Mucosa of gallbladder (tissue), 1 donor: Measurements from ENCODE around the gene DRAM1. TPM values are rescaled to one million over a fixed set of nuclear protein-coding genes. Genes with fewer than 3 reads are reported as not detected.
"Not testable (repeated sequence)": the region's sequence is repeated elsewhere in the genome, so short reads cannot be mapped to it uniquely, and the experiment has no call there.

Experiments used
- DNase-seq: peaks from one replicate; pipeline ENCODE4 v3.0.0-alpha.2; 2020; ENCODE audit warnings: low spot score
- total RNA-seq: library from RNA; stranded (reverse); gene quantifications from one replicate; pipeline ENCODE4 v1.2.1, GENCODE V29; 2021
- donor health status: DM: no; HTN: no; CAD: no.

DRAM1 gene, protein sequence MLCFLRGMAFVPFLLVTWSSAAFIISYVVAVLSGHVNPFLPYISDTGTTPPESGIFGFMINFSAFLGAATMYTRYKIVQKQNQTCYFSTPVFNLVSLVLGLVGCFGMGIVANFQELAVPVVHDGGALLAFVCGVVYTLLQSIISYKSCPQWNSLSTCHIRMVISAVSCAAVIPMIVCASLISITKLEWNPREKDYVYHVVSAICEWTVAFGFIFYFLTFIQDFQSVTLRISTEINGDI
- total RNA-seq = 19.2 TPM

GRCh38 chr12:101876861-101877805, at the start of gene DRAM1:
Gene DRAM1 (plus strand): TSS chr12:101877580. CDS start chr12:101877790, 210 bp downstream.
- peak; percentile 92 for DNase-seq

- DNase-seq = no peak
These were observed 48.8 kb upstream of the DRAM1 start for GRCh38 chr12:101828463-101829196.

- DNase-seq = no peak
These were observed 47.6 kb upstream of the DRAM1 start for GRCh38 chr12:101829639-101830366.

- DNase-seq = peak; percentile 94
These were observed 46.7 kb upstream of the DRAM1 start, which contains the start of gene GNPTAB for GRCh38 chr12:101830367-101831325. Gene GNPTAB (minus strand): TSS chr12:101830959. CDS start chr12:101830675, 284 bp downstream.

- DNase-seq = no peak
These were observed 45.4 kb upstream of the DRAM1 start for GRCh38 chr12:101832030-101832429.

GRCh38 chr12:101838628-101839323, 38.6 kb upstream of the DRAM1 start:
- DNase-seq = no peak

DNA sequence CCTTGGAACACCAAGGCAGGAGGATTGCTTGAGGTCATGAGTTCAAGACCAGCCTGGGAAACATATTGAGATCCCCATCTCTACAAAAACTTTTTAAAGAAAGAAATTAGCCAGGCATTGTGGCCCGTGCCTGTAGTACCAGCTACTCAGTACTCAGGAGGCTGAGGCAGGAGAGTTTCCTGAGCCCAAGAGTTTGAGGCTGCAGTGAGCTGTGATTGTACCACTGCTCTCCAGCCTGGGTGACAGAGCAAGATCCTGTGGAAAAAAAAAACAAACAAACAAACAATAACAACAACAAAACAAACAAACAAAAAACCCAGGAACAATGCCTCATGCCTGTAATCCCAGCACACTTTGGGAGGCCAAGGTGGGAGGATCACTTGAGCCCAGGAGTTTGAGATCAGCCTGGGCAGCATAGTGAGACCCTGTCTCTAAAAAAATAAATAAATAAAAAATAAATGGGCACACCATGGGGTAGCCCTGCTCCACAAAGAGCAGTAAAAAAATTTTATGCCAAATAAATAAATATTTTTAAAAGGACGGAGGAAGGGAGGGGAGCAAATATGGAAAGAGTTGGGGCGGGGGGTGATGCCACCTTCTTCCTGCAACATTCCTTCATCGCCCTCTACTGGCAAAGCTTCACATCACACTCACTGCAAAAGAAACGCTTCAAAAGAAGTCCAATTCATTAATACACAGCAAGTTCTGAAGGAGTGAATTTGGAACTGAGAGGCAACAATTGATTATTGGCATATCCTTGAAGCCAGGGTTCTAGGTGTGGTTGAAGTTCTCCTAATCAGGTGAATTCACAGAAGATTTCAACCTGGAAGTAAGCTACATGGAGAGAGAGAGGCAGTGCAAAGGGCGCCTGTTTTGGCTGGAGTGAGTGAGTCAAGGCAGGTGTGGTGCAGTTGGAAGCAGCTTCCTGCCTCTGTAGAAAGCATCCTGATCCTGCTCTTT, 37.8 kb upstream of the DRAM1 start:
- peak; percentile 83 for DNase-seq

- DNase-seq = no peak
These were observed 36.3 kb upstream of the DRAM1 start for GRCh38 chr12:101841069-101841468.

GRCh38 chr12:101845137-101845711, 32.2 kb upstream of the DRAM1 start:
- no peak for DNase-seq

DNA sequence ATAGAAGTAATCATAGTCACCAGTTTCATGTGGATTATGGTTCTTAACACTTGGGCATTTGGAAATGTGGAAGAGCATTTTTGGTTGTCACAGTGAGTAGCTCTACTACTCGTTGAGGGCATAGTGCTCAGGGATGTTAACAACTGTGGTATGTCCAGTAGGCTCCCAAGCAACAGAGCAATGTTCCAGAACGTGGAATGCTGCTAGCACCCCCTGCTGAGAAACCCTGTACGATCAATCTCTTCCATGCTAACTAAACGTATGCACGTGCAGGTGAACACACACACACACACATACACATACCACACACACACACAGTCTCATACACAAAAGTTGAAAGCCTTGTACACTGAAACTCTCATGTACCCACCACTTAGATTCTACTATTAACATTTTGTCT, 30.1 kb upstream of the DRAM1 start:
- no peak for DNase-seq

DNA sequence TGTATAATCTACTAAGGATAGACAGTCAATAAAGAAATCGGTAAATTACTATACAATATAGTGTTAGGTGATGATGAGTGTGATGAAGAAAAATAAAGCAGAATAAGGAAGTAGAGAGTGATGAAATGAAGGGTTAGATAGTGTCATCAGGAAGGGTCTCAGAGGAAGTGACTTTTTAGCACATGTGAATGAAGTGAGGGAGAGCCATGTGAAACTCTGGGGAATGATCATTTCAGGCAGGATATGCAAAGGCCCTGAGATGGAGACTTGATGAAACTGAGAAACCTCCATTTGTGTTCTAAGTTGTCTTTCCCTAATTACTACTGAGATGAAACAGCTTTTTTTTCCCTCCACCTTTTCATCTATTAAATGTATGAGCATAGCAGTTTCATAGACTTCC, 27.2 kb upstream of the DRAM1 start:
- no peak for DNase-seq

- no peak for DNase-seq
These were observed 24.4 kb upstream of the DRAM1 start for GRCh38 chr12:101852998-101853397.

- DNase-seq = no peak
These were observed 22.6 kb upstream of the DRAM1 start for GRCh38 chr12:101854747-101855146.

DNA sequence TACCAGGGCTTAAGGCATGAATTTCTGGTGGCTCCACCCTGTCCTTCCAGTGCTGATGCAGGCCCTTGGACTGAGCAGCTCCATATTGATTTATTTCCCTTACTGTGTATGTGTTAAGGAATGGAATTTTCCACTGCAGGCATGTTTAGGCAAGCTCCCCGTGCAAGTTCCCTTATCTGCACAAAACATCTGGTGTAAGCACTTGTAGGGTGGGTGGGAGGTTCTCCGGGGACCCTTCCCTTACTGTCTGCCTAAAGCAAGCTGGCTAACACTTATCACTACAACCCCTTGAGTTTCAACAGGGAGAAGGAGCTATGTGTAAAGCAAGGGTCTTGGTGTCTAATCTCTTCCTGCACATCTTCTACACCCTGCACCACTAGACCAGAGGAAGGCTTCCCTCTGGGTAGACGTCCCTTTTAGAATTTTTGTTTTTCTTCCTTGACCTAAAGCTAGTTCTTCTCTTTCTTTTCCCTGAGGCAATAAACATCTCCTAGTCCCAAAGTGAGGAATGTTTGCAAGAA, 22.0 kb upstream of the DRAM1 start:
- DNase-seq = peak; percentile 19

DNA sequence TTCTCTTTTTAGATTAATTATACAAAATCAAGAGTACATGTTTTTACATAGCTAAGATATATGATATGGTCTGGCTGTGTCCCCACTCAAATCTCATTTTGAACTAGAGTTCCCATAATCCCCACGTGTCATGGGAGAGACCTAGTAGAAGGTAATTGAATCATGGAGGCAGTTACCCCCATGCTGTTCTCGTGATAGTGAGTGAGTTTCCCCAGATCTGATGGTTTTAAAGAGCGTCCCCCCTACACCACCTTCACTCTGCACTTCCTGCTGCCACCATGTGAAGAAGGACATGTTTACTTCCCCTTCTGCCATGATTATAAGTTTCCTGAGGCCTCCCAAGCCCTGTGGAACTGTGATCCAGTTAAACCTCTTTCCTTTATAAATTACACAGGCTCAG, 21.4 kb upstream of the DRAM1 start:
- DNase-seq = no peak

DNA sequence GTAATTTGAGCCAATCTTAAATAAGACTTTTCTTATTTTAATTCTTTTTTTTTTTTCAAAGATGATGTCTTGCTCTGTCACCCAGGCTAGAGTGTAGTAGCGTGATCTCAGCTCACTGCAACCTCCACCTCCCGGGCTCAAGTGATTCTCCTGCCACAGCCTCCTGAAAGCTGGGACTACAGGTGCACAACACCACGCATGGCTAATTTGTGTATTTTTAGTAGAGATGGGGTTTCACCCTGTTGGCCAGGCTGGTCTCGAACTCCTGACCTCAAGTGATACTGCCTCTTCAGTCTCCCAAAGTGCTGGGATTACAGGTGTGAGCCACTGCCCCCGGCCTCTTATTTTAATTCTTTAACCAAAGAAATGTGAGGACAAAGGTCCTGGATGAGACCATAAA, 20.8 kb upstream of the DRAM1 start:
- DNase-seq = not testable (repeated sequence)

DNA sequence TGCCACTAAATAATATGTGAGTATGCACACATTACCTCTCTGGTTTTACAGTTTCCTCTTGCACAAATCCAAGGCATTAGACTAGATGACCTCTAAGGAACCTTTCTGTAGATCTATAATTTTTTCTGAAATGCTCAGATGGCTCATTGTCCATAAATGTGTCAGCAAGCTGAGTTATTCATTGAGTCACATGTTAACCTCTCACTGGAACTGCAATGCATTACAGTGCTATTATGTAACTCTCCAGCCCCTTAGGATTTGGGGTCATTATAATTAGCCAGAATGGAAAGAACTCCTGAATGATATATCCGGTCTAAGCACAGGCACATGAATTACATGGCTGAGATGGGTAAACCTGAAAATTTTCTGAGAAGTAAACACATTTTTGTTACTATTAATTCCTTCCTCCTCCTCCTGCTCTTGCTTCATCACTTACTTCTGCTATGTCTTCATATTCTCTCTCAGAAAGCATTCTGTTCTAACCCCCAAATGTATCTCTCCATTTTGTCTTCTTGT, 20.3 kb upstream of the DRAM1 start:
- no peak for DNase-seq

DNA sequence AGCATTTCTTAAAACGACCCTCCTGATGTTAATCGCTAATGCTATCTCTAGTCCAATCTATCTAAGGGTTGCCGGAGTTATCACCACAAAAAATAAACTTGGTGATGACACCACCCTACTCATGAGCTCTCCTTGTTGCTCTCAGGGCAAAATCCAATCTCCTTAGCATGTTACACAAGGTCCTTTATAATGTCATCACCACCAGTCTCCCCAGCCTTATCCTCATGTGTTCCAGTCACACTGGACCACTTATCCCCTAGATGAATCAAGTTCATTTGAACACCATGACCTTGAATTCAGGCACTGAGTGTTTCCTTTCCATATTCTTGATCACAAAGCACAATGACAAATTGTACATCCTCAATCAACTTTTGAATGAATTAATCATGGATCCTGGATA, 19.0 kb upstream of the DRAM1 start:
- DNase-seq = no peak
